ENCODE measurements around the gene PDE11A. TPM values are rescaled to one million over a fixed set of nuclear protein-coding genes. Genes with fewer than 3 reads are reported as not detected.
A peak's percentile ranks its signal among the peaks of the same experiment; 100 is the strongest.

Gene PDE11A
- total RNA-seq, 1 experiment from 2014 or later, result 2.6 TPM

DNA sequence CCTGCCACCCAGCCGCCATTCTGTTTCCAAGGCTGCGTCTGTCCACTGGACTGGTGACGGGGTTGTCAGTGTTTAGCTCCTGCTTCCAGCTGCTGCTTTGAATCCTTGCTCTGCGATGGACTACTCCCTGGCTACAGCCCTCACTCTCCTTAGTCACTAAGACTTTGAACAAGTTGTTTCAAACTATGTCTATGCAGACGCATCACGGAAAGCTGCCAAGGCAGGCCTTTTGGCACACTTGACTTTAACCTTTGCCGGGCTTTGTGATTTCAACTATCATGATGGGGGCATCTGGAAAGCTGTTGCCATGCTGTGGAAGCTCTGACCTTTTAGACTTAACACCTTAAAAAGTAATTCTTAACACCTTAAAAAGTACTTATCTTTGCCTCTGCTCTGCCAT, 54.4 kb downstream of the PDE11A start:
- in situ Hi-C loops (cut with HindIII; ENCODE audit: low sequenced_read_pairs), result no loop called here
- no peak for DNase-seq (ENCODE audit: low spot score)

- DNase-seq (ENCODE audit: low spot score), result no peak
- in situ Hi-C loops (cut with HindIII; ENCODE audit: low sequenced_read_pairs), result no loop called here
These were observed 56.0 kb downstream of the PDE11A start for GRCh38 chr2:178016612-178017011.

DNA sequence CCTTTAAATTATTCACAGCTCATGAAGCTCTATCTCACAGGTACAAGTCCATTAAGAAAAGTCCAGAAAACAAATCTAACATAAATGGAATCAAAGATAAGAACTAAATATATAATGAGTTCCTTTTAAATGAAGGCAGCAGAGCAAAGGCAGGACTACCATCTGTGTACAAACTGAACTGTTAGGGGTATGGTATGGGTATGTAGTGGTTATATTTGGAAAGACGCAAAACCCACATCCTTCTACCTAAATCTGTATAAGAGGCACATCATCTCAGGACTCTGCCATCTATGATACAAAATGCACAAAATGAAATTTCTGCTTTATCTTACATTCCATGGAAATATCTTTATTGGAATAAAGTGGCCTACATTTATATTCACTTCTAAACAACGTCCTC, 59.9 kb downstream of the PDE11A start:
- in situ Hi-C loops (cut with HindIII; ENCODE audit: low sequenced_read_pairs), result no loop called here

GRCh38 chr2:178009813-178010212, 62.8 kb downstream of the PDE11A start:
- in situ Hi-C loops (cut with HindIII; ENCODE audit: low sequenced_read_pairs), result no loop called here

More for the DNA sequence above, 59.9 kb downstream of the PDE11A start:
- no peak for DNase-seq (ENCODE audit: low spot score)

GRCh38 chr2:178008636-178009289, 63.8 kb downstream of the PDE11A start:
- in situ Hi-C loops (cut with HindIII; ENCODE audit: low sequenced_read_pairs), result no loop called here
- peak; percentile 92 for DNase-seq (ENCODE audit: low spot score)

More at GRCh38 chr2:178009813-178010212, 62.8 kb downstream of the PDE11A start:
- no peak for DNase-seq (ENCODE audit: low spot score)

DNA sequence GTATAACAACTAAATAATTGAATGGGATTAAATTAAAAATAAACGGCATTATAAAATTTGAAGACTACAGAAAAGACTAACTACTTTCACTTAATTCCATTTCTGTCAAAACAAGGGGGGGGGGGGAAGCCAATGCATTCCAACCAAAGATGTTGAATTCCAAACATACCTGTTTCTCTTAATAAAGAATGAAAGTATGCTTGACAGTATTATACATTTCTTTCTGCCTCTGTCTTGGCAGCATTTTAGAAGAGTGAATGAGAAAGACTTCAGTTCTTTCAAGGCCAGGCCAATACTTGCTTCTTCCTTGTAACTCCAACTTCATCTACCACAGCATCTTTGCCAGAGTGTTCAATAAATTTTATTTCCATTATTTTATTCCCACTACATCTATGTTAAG, 65.9 kb downstream of the PDE11A start:
- DNase-seq (ENCODE audit: low spot score), result no peak
- in situ Hi-C loops (cut with HindIII; ENCODE audit: low sequenced_read_pairs), result no loop called here

DNA sequence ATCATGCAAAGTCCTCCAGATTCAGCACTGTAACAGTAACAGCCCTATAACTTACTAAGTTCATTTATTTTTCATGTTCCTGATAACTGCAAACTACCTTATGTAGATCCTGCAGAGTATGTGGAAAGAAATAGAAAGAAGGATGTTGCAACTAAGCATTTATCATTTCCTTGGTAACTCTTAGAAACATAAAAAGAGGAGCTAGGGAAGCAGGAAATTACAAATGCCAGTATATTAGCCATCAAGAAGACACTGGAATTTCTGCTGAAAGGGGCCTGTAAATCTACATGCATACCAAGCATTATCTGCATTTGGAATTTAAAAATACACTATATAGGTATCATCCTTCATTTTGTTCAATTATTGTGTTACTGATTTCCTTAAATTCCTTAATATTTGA, 66.8 kb downstream of the PDE11A start:
- in situ Hi-C loops (cut with HindIII; ENCODE audit: low sequenced_read_pairs), result no loop called here
- no peak for DNase-seq (ENCODE audit: low spot score)

- in situ Hi-C loops (cut with HindIII; ENCODE audit: low sequenced_read_pairs), result no loop called here
- no peak for DNase-seq (ENCODE audit: low spot score)
These were observed 70.5 kb downstream of the PDE11A start for GRCh38 chr2:178002038-178002437.

DNA sequence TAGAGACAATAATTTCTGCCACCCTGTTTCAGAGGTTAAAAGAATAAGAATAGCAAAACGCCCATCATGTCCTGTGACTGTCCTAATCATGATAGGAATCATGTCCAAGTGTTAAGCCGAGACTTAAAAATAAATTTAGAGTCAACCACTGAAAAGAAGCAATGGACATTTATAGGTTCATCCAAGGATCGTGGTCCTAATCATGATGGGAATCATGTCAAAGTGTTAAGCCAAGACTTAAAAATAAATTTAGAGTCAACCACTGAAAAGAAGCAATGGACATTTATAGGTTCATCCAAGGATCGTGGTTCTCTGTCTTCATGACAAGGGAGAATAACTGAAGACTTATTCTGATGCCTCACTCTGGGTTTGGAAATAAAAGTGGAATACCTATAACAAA, 73.6 kb downstream of the PDE11A start:
- DNase-seq (ENCODE audit: low spot score), result no peak
- in situ Hi-C loops (cut with HindIII; ENCODE audit: low sequenced_read_pairs), result no loop called here

GRCh38 chr2:177998006-177998405, 74.6 kb downstream of the PDE11A start:
- in situ Hi-C loops (cut with HindIII; ENCODE audit: low sequenced_read_pairs), result no loop called here
- DNase-seq (ENCODE audit: low spot score), result no peak

DNA sequence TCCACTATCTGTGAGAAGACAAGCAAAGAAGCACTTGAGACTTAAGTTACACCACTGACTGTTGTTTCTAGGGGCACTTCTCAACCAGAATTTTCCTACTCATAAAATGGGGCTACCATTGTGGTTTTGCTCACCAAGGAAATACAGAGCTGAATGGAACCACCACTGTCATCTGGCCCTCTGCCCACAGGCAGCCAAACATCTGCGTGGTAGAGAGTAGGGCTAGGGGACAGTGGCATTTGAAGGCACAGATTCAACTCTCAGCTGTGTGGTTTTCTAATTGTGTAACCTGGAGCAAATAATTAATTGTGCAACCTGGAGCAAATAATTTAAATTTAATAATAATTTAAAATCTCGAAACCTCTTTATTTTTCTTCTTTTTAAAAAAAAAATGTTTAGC, 79.6 kb downstream of the PDE11A start:
- in situ Hi-C loops (cut with HindIII; ENCODE audit: low sequenced_read_pairs), result no loop called here
- no peak for DNase-seq (ENCODE audit: low spot score)

GRCh38 chr2:177989029-177989885, 83.3 kb downstream of the PDE11A start:
- in situ Hi-C loops (cut with HindIII; ENCODE audit: low sequenced_read_pairs), result no loop called here
- DNase-seq (ENCODE audit: low spot score), result no peak

- DNase-seq (ENCODE audit: low spot score), result no peak
These were observed 87.8 kb downstream of the PDE11A start for GRCh38 chr2:177984749-177985148.

GRCh38 chr2:177983183-177983788, 89.3 kb downstream of the PDE11A start:
- in situ Hi-C loops (cut with HindIII; ENCODE audit: low sequenced_read_pairs), result no loop called here
- DNase-seq (ENCODE audit: low spot score), result peak; percentile 62

More at GRCh38 chr2:177984749-177985148, 87.8 kb downstream of the PDE11A start:
- in situ Hi-C loops (cut with HindIII; ENCODE audit: low sequenced_read_pairs), result no loop called here

GRCh38 chr2:177972782-177973181, 99.8 kb downstream of the PDE11A start:
- DNase-seq (ENCODE audit: low spot score), result no peak
- in situ Hi-C loops (cut with HindIII; ENCODE audit: low sequenced_read_pairs), result no loop called here

DNA sequence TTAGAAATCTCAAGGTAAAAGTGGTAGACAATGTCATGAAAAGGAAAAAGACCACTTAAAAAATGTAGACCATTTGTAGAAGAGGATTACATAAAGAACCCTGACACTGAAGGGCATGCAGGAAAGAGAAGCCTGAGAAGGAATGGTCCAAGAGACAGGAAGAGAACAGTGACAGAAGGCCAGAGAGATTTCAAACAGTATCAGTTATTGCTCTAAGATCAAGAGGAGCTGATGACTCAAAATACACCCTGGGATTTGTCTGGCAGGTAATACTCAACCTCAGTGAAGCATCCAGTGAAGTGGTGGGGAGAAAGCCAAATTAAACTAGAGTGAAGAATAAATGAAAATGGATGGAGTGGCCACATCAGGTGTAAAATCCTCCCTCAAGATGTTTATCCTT, 100.5 kb downstream of the PDE11A start:
- in situ Hi-C loops (cut with HindIII; ENCODE audit: low sequenced_read_pairs), result no loop called here
- DNase-seq (ENCODE audit: low spot score), result no peak

- in situ Hi-C loops (cut with HindIII; ENCODE audit: low sequenced_read_pairs), result no loop called here
- DNase-seq (ENCODE audit: low spot score), result no peak
These were observed 101.7 kb downstream of the PDE11A start for GRCh38 chr2:177970670-177971454.

DNA sequence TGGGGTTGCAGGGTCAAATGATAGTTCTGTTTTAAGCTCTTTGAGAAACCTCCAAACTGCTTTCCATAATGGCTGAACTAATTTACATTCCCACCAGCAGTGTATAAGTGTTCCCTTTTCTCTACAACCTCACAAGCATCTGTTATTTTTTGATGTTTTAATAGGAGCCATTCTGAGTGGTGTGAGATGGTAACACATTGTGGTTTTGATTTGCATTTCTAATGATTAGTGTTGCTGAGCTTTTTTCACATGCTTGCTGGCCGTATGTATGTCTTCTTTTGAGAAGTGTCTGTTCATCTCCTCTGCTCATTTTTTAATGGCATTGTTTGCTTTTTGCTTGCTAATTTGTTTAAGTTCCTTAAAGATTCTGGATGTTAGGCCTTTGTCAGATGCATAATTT, 107.7 kb downstream of the PDE11A start:
- in situ Hi-C loops (cut with HindIII; ENCODE audit: low sequenced_read_pairs), result no loop called here
- no peak for DNase-seq (ENCODE audit: low spot score)

- DNase-seq (ENCODE audit: low spot score), result no peak
- in situ Hi-C loops (cut with HindIII; ENCODE audit: low sequenced_read_pairs), result no loop called here
These were observed 120.4 kb downstream of the PDE11A start for GRCh38 chr2:177952151-177952550.
